OCI-LY1 (cell line): Measurements from ENCODE around the gene EXD3.
"Not testable (repeated sequence)": the region's sequence is repeated elsewhere in the genome, so short reads cannot be mapped to it uniquely, and the experiment has no call there.

ENCODE experiments used
- H2AFZ ChIP-seq: fragments of 200-600 bp; sonication (generic), shearing (Covaris generic); 2 replicates; pipeline ENCODE4 v1.6.0; 2014; ENCODE audit warnings: antibody characterized with exemption, mild to moderate bottlenecking, low read length
- H3F3A ChIP-seq: fragments of 200-600 bp; sonication (generic), shearing (Covaris generic); 2 replicates; pipeline ENCODE4 v1.6.0; 2014; ENCODE audit warnings: mild to moderate bottlenecking, antibody characterized with exemption, low read length, moderate library complexity; ENCODE audit not compliant: insufficient read depth
- H3K27ac ChIP-seq: fragments of 200-600 bp; sonication (generic); 2 replicates; pipeline ENCODE4 v1.5.1; 2014; ENCODE audit warnings: low read length, mixed run types, mild to moderate bottlenecking, low read depth; ENCODE audit not compliant: poor library complexity, severe bottlenecking
- H3K27me3 ChIP-seq: fragments of 200-600 bp; sonication (generic); 2 replicates; pipeline ENCODE4 v1.6.0; 2014; ENCODE audit warnings: antibody characterized with exemption, mild to moderate bottlenecking, low read length, moderate library complexity; ENCODE audit not compliant: insufficient read depth
- H3K36me3 ChIP-seq: fragments of 200-600 bp; sonication (generic); 2 replicates; pipeline ENCODE4 v1.6.1; 2014; ENCODE audit warnings: mild to moderate bottlenecking, antibody characterized with exemption, low read length, moderate library complexity, mixed read lengths; ENCODE audit not compliant: insufficient read depth
- H3K4me1 ChIP-seq: fragments of 200-600 bp; sonication (generic); 2 replicates; pipeline ENCODE4 v1.5.1; 2014; ENCODE audit warnings: mild to moderate bottlenecking, low read length, moderate library complexity; ENCODE audit not compliant: insufficient read depth, severe bottlenecking
- H3K4me2 ChIP-seq: fragments of 200-600 bp; sonication (generic), shearing (Covaris generic); 2 replicates; pipeline ENCODE4 v1.6.1; 2014; ENCODE audit warnings: low read length
- H3K4me3 ChIP-seq: fragments of 200-600 bp; sonication (generic); 2 replicates; pipeline ENCODE4 v1.5.1; 2014; ENCODE audit warnings: low read length, low read depth, mild to moderate bottlenecking, mixed read lengths; ENCODE audit not compliant: poor library complexity, severe bottlenecking
- H3K79me2 ChIP-seq: fragments of 200-600 bp; shearing (Covaris generic); 2 replicates; pipeline ENCODE4 v1.6.1; 2016; ENCODE audit warnings: mixed run types, low read length, mixed read lengths; ENCODE audit not compliant: insufficient read depth
- H3K9ac ChIP-seq: fragments of 200-600 bp; sonication (generic), shearing (Covaris generic); 2 replicates; pipeline ENCODE4 v1.6.1; 2014; ENCODE audit warnings: mild to moderate bottlenecking, low read length, mixed read lengths
- H3K9me2 ChIP-seq: fragments of 200-600 bp; sonication (generic), shearing (Covaris generic); 2 replicates; pipeline ENCODE4 v1.6.1; 2014; ENCODE audit warnings: low read depth, mild to moderate bottlenecking, low read length, mixed read lengths
- H3K9me3 ChIP-seq: fragments of 200-600 bp; shearing (Covaris generic); 2 replicates; pipeline ENCODE4 v1.6.1; 2014; ENCODE audit warnings: low read length, mixed read lengths
- H4K20me1 ChIP-seq: fragments of 200-600 bp; sonication (generic), shearing (Covaris generic); 2 replicates; pipeline ENCODE4 v1.6.0; 2016; ENCODE audit warnings: mild to moderate bottlenecking, low read length; ENCODE audit not compliant: insufficient read depth
- CTCF ChIP-seq: fragments of 200-600 bp; sonication (generic), shearing (Covaris generic); IDR thresholded peaks from 2 replicates; pipeline ENCODE4 v1.5.1; 2017; ENCODE audit warnings: mild to moderate bottlenecking, antibody characterized with exemption, low read length, moderate library complexity, mixed read lengths
- EZH2 ChIP-seq: fragments of 200-600 bp; sonication (generic), shearing (Covaris generic); IDR thresholded peaks from 2 replicates; pipeline ENCODE4 v1.8.0; 2017; ENCODE audit warnings: borderline replicate concordance, mixed run types, mild to moderate bottlenecking, antibody characterized with exemption, low read length, moderate library complexity, mixed read lengths

The EXD3 gene

GRCh38 chr9:137342482-137342881, 80.5 kb downstream of the EXD3 start:
- Histone ChIP-seq H3K4me3 (no peak overlapping the region), H2AFZ (no peak overlapping the region), H3K36me3 (no peaks in the 10 kb centered on the region), H3K27ac (no peak overlapping the region), H3K4me1 (no peaks in the 10 kb centered on the region), H3K9ac (no peak overlapping the region), H3K9me3 (peaks cover 6% of the 10 kb centered on the region; the same call in 1 of the 2 replicates), H3K4me2 (no peak overlapping the region), H3K79me2 (no peaks in the 10 kb centered on the region), H3K9me2 (no peaks in the 10 kb centered on the region), H3F3A (no peaks in the 10 kb centered on the region), H4K20me1 (no peaks in the 10 kb centered on the region), H3K27me3 (no peaks in the 10 kb centered on the region)
- TF ChIP-seq CTCF (no peak), EZH2 (no peak)

GRCh38 chr9:137341227-137341626, 81.7 kb downstream of the EXD3 start:
- Histone ChIP-seq H3K9me3 (peaks cover under 1% of the 10 kb centered on the region; the same call in 1 of the 2 replicates), H2AFZ (no peak overlapping the region), H3K79me2 (no peaks in the 10 kb centered on the region), H3K9ac (no peak overlapping the region), H3K27ac (no peak overlapping the region), H3K27me3 (no peaks in the 10 kb centered on the region), H3K4me2 (no peak overlapping the region), H3K4me3 (no peak overlapping the region), H3K4me1 (no peaks in the 10 kb centered on the region), H4K20me1 (no peaks in the 10 kb centered on the region), H3F3A (no peaks in the 10 kb centered on the region), H3K9me2 (no peaks in the 10 kb centered on the region), H3K36me3 (no peaks in the 10 kb centered on the region)
- no peak for TF ChIP-seq CTCF
- TF ChIP-seq EZH2 = no peak

GRCh38 chr9:137339908-137340462, 83.0 kb downstream of the EXD3 start:
- not testable (repeated sequence) for H3F3A ChIP-seq, H3K9me3 ChIP-seq, H3K9ac ChIP-seq, H2AFZ ChIP-seq, H3K27me3 ChIP-seq, H3K79me2 ChIP-seq, H3K36me3 ChIP-seq, H3K9me2 ChIP-seq, H3K4me2 ChIP-seq, H4K20me1 ChIP-seq, H3K27ac ChIP-seq, H3K4me3 ChIP-seq, H3K4me1 ChIP-seq
